Thoracic aorta (tissue), 2 donors: ENCODE data around the gene SMCHD1. TPM values are rescaled to one million over a fixed set of nuclear protein-coding genes. Genes with fewer than 3 reads are reported as not detected.

Experiments used
- ATAC-seq: fragments of 150-250 bp; one replicate; pipeline ENCODE4 v1.8.0; 2017; ENCODE audit warnings: low read depth; ENCODE audit not compliant: insufficient number of reproducible peaks, low FRiP score
- DNase-seq: peaks from one replicate; pipeline ENCODE4 v3.0.0-alpha.2; 2020; ENCODE audit warnings: low spot score
- H3K27ac ChIP-seq, 2 donors: fragments of 200-600 bp; sonication (generic); 1 replicate in 1 of 2; 2 replicates in 1 of 2; pipeline ENCODE4 v1.5.1; 2016; ENCODE audit warnings: mild to moderate bottlenecking in 2 of 2, moderate library complexity in 2 of 2
- H3K27me3 ChIP-seq: fragments of 200-600 bp; sonication (generic); replicated peaks from 2 replicates; pipeline ENCODE4 v1.6.0; 2016; ENCODE audit warnings: mild to moderate bottlenecking; ENCODE audit not compliant: insufficient read depth
- H3K36me3 ChIP-seq: fragments of 200-600 bp; sonication (generic); one replicate; pipeline ENCODE4 v1.5.1; 2016
- H3K4me1 ChIP-seq, 2 donors: fragments of 200-600 bp; sonication (generic); 1 replicate in 1 of 2; 2 replicates in 1 of 2; pipeline versions ENCODE4 v1.5.1 to v1.6.0; 2016; ENCODE audit warnings: low read depth in 2 of 2, mild to moderate bottlenecking in 1 of 2; ENCODE audit not compliant: control insufficient read depth in 1 of 2
- H3K4me3 ChIP-seq: fragments of 200-600 bp; sonication (generic); 2 replicates; pipeline ENCODE4 v1.5.1; 2016; ENCODE audit warnings: mild to moderate bottlenecking
- H3K9me3 ChIP-seq: fragments of 200-600 bp; sonication (generic); 2 replicates; pipeline ENCODE4 v1.5.1; 2016
- total RNA-seq, 2 donors: library from RNA; depleted of rRNA; stranded (reverse); fragments of >200 nt; gene quantifications; one replicate each; pipeline versions ENCODE4 v1.1.0 to v1.2.3, GENCODE V29; 2016
- TF ChIP-seq, protein P1 (sequence below): fragments of 200-600 bp; sonication (generic); IDR thresholded peaks from one replicate; pipeline ENCODE4 v1.5.1; 2019; ENCODE audit warnings: antibody characterized with exemption

The SMCHD1 gene
- total RNA-seq, 2 donors from 2014 or later: 73.8 to 107 TPM

DNA sequence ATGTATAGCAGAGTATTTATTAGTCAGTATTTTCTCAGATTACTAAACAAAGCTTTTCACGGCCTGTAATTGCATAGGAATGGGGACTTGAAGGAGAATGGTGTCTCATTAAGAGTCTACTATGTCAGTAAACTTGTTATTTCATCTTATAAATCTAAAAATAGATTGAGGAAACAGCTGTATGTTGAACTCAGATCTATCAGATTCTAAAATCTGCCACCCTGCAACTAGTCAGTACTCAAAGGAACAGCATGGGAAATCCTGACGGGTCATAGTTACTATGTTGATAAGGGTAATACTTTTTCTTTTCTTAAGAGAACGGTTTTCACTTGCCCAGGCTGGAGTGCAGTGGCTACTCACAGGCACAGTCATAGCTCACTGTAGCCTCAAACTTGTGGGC is 121.1 kb downstream of the SMCHD1 start:
- Histone ChIP-seq H3K36me3 (peaks cover 41% of the 10 kb centered on the region), H3K27me3 (no peaks in the 10 kb centered on the region), H3K4me3 (no peak overlapping the region), H3K27ac (no peak overlapping the region), H3K9me3 (no peaks in the 10 kb centered on the region), H3K4me1 (no peaks in the 10 kb centered on the region)
- ATAC-seq: no peak
- TF ChIP-seq, protein P1, sequence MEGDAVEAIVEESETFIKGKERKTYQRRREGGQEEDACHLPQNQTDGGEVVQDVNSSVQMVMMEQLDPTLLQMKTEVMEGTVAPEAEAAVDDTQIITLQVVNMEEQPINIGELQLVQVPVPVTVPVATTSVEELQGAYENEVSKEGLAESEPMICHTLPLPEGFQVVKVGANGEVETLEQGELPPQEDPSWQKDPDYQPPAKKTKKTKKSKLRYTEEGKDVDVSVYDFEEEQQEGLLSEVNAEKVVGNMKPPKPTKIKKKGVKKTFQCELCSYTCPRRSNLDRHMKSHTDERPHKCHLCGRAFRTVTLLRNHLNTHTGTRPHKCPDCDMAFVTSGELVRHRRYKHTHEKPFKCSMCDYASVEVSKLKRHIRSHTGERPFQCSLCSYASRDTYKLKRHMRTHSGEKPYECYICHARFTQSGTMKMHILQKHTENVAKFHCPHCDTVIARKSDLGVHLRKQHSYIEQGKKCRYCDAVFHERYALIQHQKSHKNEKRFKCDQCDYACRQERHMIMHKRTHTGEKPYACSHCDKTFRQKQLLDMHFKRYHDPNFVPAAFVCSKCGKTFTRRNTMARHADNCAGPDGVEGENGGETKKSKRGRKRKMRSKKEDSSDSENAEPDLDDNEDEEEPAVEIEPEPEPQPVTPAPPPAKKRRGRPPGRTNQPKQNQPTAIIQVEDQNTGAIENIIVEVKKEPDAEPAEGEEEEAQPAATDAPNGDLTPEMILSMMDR: no peak
- DNase-seq: no peak

- no peak overlapping the region for H3K4me3 ChIP-seq
- no peak overlapping the region for H3K27ac ChIP-seq
- H3K36me3 ChIP-seq: peaks cover 38% of the 10 kb centered on the region
- H3K27me3 ChIP-seq: no peaks in the 10 kb centered on the region
- ATAC-seq: no peak
- no peak for DNase-seq
- TF ChIP-seq, protein P1: no peak
- no peaks in the 10 kb centered on the region for H3K4me1 ChIP-seq
- H3K9me3 ChIP-seq: no peaks in the 10 kb centered on the region
Observed at GRCh38 chr18:2777241-2777640, 121.7 kb downstream of the SMCHD1 start.

DNA sequence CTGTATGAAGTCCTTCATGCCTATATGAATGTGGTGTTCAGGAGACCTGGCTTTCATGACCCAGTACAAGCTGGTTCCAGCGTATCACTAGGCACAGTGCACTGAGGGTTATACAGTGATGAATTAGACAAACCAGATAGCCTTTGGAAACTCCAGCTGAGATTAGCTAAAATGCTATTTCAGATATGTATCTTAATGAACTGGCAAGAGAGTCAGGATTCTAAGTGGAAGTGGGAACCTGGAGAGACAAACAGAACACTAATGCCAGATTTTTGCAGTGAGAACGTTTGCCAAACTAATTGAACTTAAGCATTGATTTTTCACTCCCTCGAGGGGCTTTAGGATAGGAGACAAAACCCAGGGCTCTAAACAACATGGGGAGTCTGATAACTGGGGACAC is 125.2 kb downstream of the SMCHD1 start:
- TF ChIP-seq, protein P1: no peak
- Histone ChIP-seq H3K4me1 (no peaks in the 10 kb centered on the region), H3K4me3 (no peak overlapping the region), H3K27me3 (no peaks in the 10 kb centered on the region), H3K27ac (no peak overlapping the region), H3K9me3 (no peaks in the 10 kb centered on the region), H3K36me3 (peaks cover 25% of the 10 kb centered on the region)
- DNase-seq: no peak
- no peak for ATAC-seq

DNA sequence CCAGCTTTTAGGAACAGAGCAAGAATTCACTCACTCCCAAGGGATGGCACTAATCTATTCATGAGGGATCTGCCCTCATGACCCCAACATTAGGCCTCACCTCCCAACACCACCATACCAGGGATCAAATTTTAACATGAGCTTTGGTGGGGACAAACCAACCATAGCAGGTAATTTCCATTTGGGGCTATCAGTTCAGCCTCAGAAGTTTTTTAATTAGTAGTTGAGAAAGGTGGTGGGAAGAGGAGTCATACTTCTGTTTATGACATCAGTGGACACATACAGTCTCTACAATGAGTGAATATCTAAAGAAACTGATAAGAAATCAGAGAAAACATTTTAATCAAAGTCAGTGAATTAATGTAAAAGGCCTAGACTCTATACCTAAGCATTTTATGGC is 131.7 kb downstream of the SMCHD1 start:
- Histone ChIP-seq H3K36me3 (peaks cover 16% of the 10 kb centered on the region), H3K4me3 (no peak overlapping the region), H3K4me1 (no peaks in the 10 kb centered on the region), H3K9me3 (no peaks in the 10 kb centered on the region), H3K27ac (no peak overlapping the region), H3K27me3 (no peaks in the 10 kb centered on the region)
- no peak for DNase-seq
- ATAC-seq: no peak
- TF ChIP-seq, protein P1: no peak

GRCh38 chr18:2792395-2792794 is 136.9 kb downstream of the SMCHD1 start:
- ATAC-seq: no peak
- DNase-seq: no peak
- no peaks in the 10 kb centered on the region for H3K27me3 ChIP-seq
- no peak overlapping the region for H3K27ac ChIP-seq
- peaks cover 19% of the 10 kb centered on the region for H3K36me3 ChIP-seq
- TF ChIP-seq, protein P1: no peak
- no peaks in the 10 kb centered on the region for H3K4me1 ChIP-seq
- H3K9me3 ChIP-seq: no peaks in the 10 kb centered on the region
- no peak overlapping the region for H3K4me3 ChIP-seq
